OCI-LY3 (cell line): ENCODE measurements around the gene RFTN1.

ENCODE experiments used
- H2AFZ ChIP-seq: fragments of 200-600, 300-600 bp; shearing (Covaris generic); 2 replicates; pipeline ENCODE4 v1.6.0; 2014; ENCODE audit warnings: antibody characterized with exemption, low read depth, low read length
- H3K27ac ChIP-seq: fragments of 200-600, 300-600 bp; sonication (generic); 2 replicates; pipeline ENCODE4 v1.5.1; 2014; ENCODE audit warnings: mild to moderate bottlenecking, low read length, moderate library complexity, mixed read lengths
- H3K27me3 ChIP-seq: fragments of 200-600, 300-600 bp; sonication (generic); 2 replicates; pipeline ENCODE4 v1.6.1; 2014; ENCODE audit warnings: low read depth, low read length, mixed read lengths
- H3K36me3 ChIP-seq: fragments of 200-600, 300-600 bp; sonication (generic); replicated peaks from 2 replicates; pipeline ENCODE3; 2014; ENCODE audit warnings: low read depth, low read length, mixed read lengths
- H3K4me1 ChIP-seq: fragments of 300-600, 200-600 bp; sonication (generic); 2 replicates; pipeline ENCODE4 v1.6.1; 2014; ENCODE audit warnings: low read length, mixed read lengths
- H3K4me2 ChIP-seq: fragments of 200-600, 300-600 bp; sonication (generic); 2 replicates; pipeline ENCODE4 v1.6.1; 2014; ENCODE audit warnings: low read length, mixed read lengths
- H3K4me3 ChIP-seq: fragments of 300-600, 200-600 bp; sonication (generic); 2 replicates; pipeline ENCODE4 v1.5.1; 2014; ENCODE audit warnings: antibody characterized with exemption, mild to moderate bottlenecking, low read length, moderate library complexity
- H3K79me2 ChIP-seq: fragments of 300-600, 200-600 bp; shearing (Covaris generic); 2 replicates; pipeline ENCODE4 v1.6.1; 2014; ENCODE audit warnings: mild to moderate bottlenecking, low read length, mixed read lengths
- H3K9ac ChIP-seq: fragments of 300-600, 200-600 bp; shearing (Covaris generic); 2 replicates; pipeline ENCODE4 v1.6.0; 2014; ENCODE audit warnings: mild to moderate bottlenecking, low read length, moderate library complexity
- H3K9me3 ChIP-seq: fragments of 200-600, 300-600 bp; shearing (Covaris generic); 2 replicates; pipeline ENCODE4 v1.6.1; 2014; ENCODE audit warnings: low read length, mixed read lengths; ENCODE audit not compliant: insufficient read depth
- H4K20me1 ChIP-seq: fragments of 200-600, 300-600 bp; sonication (generic); 2 replicates; pipeline ENCODE4 v1.6.1; 2016; ENCODE audit warnings: low read length, mixed read lengths; ENCODE audit not compliant: insufficient read depth
- CTCF ChIP-seq: fragments of 200-600, 300-600 bp; sonication (generic); IDR thresholded peaks from 2 replicates; pipeline ENCODE4 v1.5.1; 2014; ENCODE audit warnings: antibody characterized with exemption, low read length, low read depth
- EZH2phosphoT487 ChIP-seq: fragments of 200-600 bp; shearing (Covaris generic); IDR thresholded peaks from 2 replicates; pipeline ENCODE4 v1.6.1; 2018; ENCODE audit warnings: antibody characterized with exemption, mixed run types, low read depth

RFTN1 gene

GRCh38 chr3:16319307-16319706 is 194.2 kb downstream of the RFTN1 start:
- Histone ChIP-seq H2AFZ (no peak overlapping the region), H3K4me3 (no peak overlapping the region), H3K9ac (no peak overlapping the region), H3K4me2 (no peak overlapping the region), H3K27ac (no peak overlapping the region), H3K4me1 (peaks cover 23% of the 10 kb centered on the region), H3K9me3 (no peaks in the 10 kb centered on the region), H3K27me3 (no peaks in the 10 kb centered on the region), H3K79me2 (peaks cover 20% of the 10 kb centered on the region), H4K20me1 (peaks cover 34% of the 10 kb centered on the region), H3K36me3 (peaks cover 85% of the 10 kb centered on the region)
- no peak for TF ChIP-seq EZH2phosphoT487
- TF ChIP-seq CTCF, result peak; percentile 80

GRCh38 chr3:16318176-16318575 is 195.3 kb downstream of the RFTN1 start:
- Histone ChIP-seq H3K79me2 (peaks cover 20% of the 10 kb centered on the region), H2AFZ (no peak overlapping the region), H3K4me1 (peaks cover 23% of the 10 kb centered on the region), H3K27ac (peak overlapping the region; percentile 27), H3K9me3 (no peaks in the 10 kb centered on the region), H3K4me2 (no peak overlapping the region), H3K9ac (no peak overlapping the region), H3K36me3 (peaks cover 90% of the 10 kb centered on the region), H4K20me1 (peaks cover 44% of the 10 kb centered on the region), H3K4me3 (no peak overlapping the region), H3K27me3 (no peaks in the 10 kb centered on the region)
- TF ChIP-seq CTCF, result no peak
- no peak for TF ChIP-seq EZH2phosphoT487

GRCh38 chr3:16317561-16317945 is 195.9 kb downstream of the RFTN1 start:
- Histone ChIP-seq H3K36me3 (peaks cover 86% of the 10 kb centered on the region), H3K79me2 (peaks cover 20% of the 10 kb centered on the region), H3K27ac (peak overlapping the region; percentile 25), H3K4me3 (no peak overlapping the region), H3K9me3 (no peaks in the 10 kb centered on the region), H3K9ac (no peak overlapping the region), H2AFZ (no peak overlapping the region), H3K4me2 (no peak overlapping the region), H3K27me3 (no peaks in the 10 kb centered on the region), H3K4me1 (peaks cover 24% of the 10 kb centered on the region), H4K20me1 (peaks cover 44% of the 10 kb centered on the region)
- TF ChIP-seq EZH2phosphoT487 (no peak), CTCF (no peak)

GRCh38 chr3:16316847-16317560 is 196.5 kb downstream of the RFTN1 start:
- no peak overlapping the region for H3K4me3 ChIP-seq
- H3K27ac ChIP-seq, result no peak overlapping the region
- H3K9me3 ChIP-seq, result no peaks in the 10 kb centered on the region
- TF ChIP-seq CTCF, result no peak
- TF ChIP-seq EZH2phosphoT487, result no peak
- H2AFZ ChIP-seq, result no peak overlapping the region
- no peaks in the 10 kb centered on the region for H3K27me3 ChIP-seq
- peaks cover 20% of the 10 kb centered on the region for H3K79me2 ChIP-seq
- peaks cover 30% of the 10 kb centered on the region for H3K4me1 ChIP-seq
- peaks cover 48% of the 10 kb centered on the region for H4K20me1 ChIP-seq
- H3K36me3 ChIP-seq, result peaks cover 87% of the 10 kb centered on the region
- no peak overlapping the region for H3K4me2 ChIP-seq
- no peak overlapping the region for H3K9ac ChIP-seq
